ENCODE measurements around the gene GNAI2.

DNA sequence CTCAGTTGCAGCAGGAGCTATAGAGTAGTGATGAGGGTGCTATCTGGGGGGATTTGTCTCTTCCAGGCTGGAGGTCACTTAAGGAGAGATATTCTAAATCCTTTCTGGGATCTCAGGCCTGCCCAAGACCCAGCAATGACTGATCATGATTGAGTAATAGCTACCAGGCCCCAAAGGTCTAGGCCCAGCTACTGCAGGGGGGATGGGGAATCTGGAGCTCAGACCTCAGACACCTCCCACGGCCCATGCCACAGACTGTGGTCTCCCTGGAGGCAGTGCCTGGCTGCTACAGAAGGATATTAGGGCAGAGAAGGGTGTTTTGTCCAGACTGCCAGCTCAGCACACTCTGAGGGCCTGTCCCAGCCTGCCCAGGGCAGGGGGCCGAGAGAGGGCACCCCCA lies 24.1 kb upstream of the GNAI2 start:
- TF ChIP-seq, protein P1, sequence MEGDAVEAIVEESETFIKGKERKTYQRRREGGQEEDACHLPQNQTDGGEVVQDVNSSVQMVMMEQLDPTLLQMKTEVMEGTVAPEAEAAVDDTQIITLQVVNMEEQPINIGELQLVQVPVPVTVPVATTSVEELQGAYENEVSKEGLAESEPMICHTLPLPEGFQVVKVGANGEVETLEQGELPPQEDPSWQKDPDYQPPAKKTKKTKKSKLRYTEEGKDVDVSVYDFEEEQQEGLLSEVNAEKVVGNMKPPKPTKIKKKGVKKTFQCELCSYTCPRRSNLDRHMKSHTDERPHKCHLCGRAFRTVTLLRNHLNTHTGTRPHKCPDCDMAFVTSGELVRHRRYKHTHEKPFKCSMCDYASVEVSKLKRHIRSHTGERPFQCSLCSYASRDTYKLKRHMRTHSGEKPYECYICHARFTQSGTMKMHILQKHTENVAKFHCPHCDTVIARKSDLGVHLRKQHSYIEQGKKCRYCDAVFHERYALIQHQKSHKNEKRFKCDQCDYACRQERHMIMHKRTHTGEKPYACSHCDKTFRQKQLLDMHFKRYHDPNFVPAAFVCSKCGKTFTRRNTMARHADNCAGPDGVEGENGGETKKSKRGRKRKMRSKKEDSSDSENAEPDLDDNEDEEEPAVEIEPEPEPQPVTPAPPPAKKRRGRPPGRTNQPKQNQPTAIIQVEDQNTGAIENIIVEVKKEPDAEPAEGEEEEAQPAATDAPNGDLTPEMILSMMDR (IDR thresholded peaks at IDR 0.05) = no peak
- TF ChIP-seq ZFX (IDR thresholded peaks at IDR 0.05; ENCODE audit: borderline replicate concordance) = no peak
